GM15510 (cell line): Measurements from ENCODE around the gene ELK4.

ENCODE experiments used
- POLR2A ChIP-seq: IDR thresholded peaks from 3 replicates; pipeline ENCODE4 v1.6.1; 2011; ENCODE audit warnings: borderline replicate concordance; ENCODE audit not compliant: insufficient read length; ENCODE audit errors: extremely low read depth

The ELK4 gene

DNA sequence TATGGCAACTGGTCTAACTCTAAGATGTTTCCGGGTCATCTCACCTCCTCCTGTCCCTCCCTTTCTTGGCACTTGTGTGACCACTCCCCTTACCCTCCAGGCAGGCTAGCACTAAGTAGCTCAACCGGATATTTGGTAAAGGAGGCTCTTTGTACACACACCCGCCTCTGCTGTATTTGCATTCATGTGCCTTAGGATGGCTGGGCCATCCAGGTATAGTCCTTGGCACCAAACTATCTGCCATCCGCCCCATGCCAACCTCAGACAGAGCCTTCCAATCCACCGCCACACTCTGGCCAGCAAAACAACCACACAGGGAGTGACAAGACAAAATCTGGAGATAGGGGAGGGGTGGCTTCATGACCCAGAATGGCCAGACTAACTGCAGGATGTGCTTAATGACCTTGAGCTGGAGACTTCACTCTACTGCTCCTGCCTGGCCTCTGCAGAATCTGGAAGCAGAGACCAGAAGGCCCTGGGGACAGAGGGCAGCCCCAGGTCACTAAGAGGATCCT, 67.8 kb downstream of the ELK4 start:
- TF ChIP-seq POLR2A, result no peak

- no peak for TF ChIP-seq POLR2A
These were observed 70.2 kb downstream of the ELK4 start for GRCh38 chr1:205561501-205562203.
